SK-N-SH (cell line): ENCODE results near the gene GIMAP4.

Source experiments
- EP300 ChIP-seq, 2 experiments: IDR thresholded peaks; 2 replicates each; pipeline versions ENCODE4 v1.4.0 to v1.6.1; 2012; ENCODE audit warnings: borderline replicate concordance in 1 of 2, low read depth in 1 of 2, low read length in 1 of 2
- FOXJ3 ChIP-seq: sonication (generic); formaldehyde crosslinking; IDR thresholded peaks from 2 replicates; pipeline ENCODE4 v1.5.1; 2020; ENCODE audit warnings: mild to moderate bottlenecking, missing genetic modification reagents
- POLR2AphosphoS5 ChIP-seq: IDR thresholded peaks from 2 replicates; pipeline ENCODE4 v1.6.1; 2012; ENCODE audit warnings: low read depth, low read length
- RAD21 ChIP-seq: IDR thresholded peaks from 2 replicates; pipeline ENCODE4 v1.6.1; 2012; ENCODE audit warnings: mild to moderate bottlenecking, low read length
- RCOR1 ChIP-seq: fragments of 150-350 bp; IDR thresholded peaks from 2 replicates; pipeline ENCODE4 v1.6.1; 2017; ENCODE audit warnings: antibody characterized with exemption, low read length
- RFX5 ChIP-seq: IDR thresholded peaks from 2 replicates; pipeline ENCODE4 v1.6.1; 2012; ENCODE audit warnings: mild to moderate bottlenecking, improper control_type of control experiment, low read length
- SMC3 ChIP-seq: IDR thresholded peaks from 2 replicates; pipeline ENCODE4 v1.6.1; 2012; ENCODE audit warnings: low read depth, low read length, improper control_type of control experiment
- TAF1 ChIP-seq: IDR thresholded peaks from 2 replicates; pipeline ENCODE4 v1.6.1; 2012; ENCODE audit warnings: low read depth, mild to moderate bottlenecking, low read length, moderate library complexity, borderline replicate concordance
- YY1 ChIP-seq: IDR thresholded peaks from 2 replicates; pipeline ENCODE4 v1.4.0; 2012; ENCODE audit warnings: low read depth, mild to moderate bottlenecking
- TF ChIP-seq, protein P1 (sequence below): fragments of 200-600 bp; sonication (generic); IDR thresholded peaks from 2 replicates; pipeline ENCODE4 v1.6.1; 2017; ENCODE audit warnings: antibody characterized with exemption, mild to moderate bottlenecking, moderate library complexity
- TF ChIP-seq, protein P2 (sequence below): IDR thresholded peaks from 2 replicates; pipeline ENCODE4 v1.6.1; 2012; ENCODE audit warnings: mild to moderate bottlenecking, low read depth, low read length, moderate library complexity
- TF ChIP-seq, protein P3 (sequence below): IDR thresholded peaks from 2 replicates; pipeline ENCODE4 v1.4.0; 2012; ENCODE audit warnings: low read depth, borderline replicate concordance
- TF ChIP-seq, protein P4 (sequence below): fragments of 150-350 bp; IDR thresholded peaks from 2 replicates; pipeline ENCODE4 v1.6.1; 2017; ENCODE audit warnings: antibody characterized with exemption, low read length, low read depth, borderline replicate concordance

DNA sequence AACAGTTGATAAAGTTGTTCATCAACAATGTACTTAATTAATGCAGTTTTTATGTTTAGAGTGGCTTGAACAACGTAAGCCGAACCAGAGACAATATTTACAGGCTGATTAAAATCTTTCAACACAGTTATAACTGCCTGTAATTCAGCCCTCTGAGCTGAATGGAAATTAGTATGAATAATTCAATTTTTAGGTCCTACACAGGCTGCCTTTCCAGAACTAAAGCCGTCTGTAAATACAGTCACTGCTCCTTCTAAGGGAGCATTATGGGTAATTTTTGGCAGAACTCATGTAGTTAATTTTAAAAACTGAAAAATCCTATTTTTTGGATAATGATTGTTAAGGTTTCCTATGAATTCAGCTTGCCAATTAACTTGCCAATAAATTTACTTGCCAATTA is 2.6 kb upstream of the GIMAP4 start:
- TF ChIP-seq, protein P1, sequence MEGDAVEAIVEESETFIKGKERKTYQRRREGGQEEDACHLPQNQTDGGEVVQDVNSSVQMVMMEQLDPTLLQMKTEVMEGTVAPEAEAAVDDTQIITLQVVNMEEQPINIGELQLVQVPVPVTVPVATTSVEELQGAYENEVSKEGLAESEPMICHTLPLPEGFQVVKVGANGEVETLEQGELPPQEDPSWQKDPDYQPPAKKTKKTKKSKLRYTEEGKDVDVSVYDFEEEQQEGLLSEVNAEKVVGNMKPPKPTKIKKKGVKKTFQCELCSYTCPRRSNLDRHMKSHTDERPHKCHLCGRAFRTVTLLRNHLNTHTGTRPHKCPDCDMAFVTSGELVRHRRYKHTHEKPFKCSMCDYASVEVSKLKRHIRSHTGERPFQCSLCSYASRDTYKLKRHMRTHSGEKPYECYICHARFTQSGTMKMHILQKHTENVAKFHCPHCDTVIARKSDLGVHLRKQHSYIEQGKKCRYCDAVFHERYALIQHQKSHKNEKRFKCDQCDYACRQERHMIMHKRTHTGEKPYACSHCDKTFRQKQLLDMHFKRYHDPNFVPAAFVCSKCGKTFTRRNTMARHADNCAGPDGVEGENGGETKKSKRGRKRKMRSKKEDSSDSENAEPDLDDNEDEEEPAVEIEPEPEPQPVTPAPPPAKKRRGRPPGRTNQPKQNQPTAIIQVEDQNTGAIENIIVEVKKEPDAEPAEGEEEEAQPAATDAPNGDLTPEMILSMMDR, result no peak
- TF ChIP-seq TAF1 (no peak), RAD21 (no peak), RFX5 (no peak), FOXJ3 (CRISPR knock-in tag) (no peak), POLR2AphosphoS5 (no peak), SMC3 (no peak), YY1 (no peak), RCOR1 (no peak), EP300 (IDR thresholded peaks at IDR 0.05; ENCODE audit: borderline replicate concordance in 1 of 2, low read depth in 1 of 2, low read length in 1 of 2) (no peak)
- TF ChIP-seq, protein P2, sequence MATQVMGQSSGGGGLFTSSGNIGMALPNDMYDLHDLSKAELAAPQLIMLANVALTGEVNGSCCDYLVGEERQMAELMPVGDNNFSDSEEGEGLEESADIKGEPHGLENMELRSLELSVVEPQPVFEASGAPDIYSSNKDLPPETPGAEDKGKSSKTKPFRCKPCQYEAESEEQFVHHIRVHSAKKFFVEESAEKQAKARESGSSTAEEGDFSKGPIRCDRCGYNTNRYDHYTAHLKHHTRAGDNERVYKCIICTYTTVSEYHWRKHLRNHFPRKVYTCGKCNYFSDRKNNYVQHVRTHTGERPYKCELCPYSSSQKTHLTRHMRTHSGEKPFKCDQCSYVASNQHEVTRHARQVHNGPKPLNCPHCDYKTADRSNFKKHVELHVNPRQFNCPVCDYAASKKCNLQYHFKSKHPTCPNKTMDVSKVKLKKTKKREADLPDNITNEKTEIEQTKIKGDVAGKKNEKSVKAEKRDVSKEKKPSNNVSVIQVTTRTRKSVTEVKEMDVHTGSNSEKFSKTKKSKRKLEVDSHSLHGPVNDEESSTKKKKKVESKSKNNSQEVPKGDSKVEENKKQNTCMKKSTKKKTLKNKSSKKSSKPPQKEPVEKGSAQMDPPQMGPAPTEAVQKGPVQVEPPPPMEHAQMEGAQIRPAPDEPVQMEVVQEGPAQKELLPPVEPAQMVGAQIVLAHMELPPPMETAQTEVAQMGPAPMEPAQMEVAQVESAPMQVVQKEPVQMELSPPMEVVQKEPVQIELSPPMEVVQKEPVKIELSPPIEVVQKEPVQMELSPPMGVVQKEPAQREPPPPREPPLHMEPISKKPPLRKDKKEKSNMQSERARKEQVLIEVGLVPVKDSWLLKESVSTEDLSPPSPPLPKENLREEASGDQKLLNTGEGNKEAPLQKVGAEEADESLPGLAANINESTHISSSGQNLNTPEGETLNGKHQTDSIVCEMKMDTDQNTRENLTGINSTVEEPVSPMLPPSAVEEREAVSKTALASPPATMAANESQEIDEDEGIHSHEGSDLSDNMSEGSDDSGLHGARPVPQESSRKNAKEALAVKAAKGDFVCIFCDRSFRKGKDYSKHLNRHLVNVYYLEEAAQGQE, result no peak
- TF ChIP-seq, protein P3, sequence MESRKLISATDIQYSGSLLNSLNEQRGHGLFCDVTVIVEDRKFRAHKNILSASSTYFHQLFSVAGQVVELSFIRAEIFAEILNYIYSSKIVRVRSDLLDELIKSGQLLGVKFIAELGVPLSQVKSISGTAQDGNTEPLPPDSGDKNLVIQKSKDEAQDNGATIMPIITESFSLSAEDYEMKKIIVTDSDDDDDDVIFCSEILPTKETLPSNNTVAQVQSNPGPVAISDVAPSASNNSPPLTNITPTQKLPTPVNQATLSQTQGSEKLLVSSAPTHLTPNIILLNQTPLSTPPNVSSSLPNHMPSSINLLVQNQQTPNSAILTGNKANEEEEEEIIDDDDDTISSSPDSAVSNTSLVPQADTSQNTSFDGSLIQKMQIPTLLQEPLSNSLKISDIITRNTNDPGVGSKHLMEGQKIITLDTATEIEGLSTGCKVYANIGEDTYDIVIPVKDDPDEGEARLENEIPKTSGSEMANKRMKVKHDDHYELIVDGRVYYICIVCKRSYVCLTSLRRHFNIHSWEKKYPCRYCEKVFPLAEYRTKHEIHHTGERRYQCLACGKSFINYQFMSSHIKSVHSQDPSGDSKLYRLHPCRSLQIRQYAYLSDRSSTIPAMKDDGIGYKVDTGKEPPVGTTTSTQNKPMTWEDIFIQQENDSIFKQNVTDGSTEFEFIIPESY, result no peak
- TF ChIP-seq, protein P4, sequence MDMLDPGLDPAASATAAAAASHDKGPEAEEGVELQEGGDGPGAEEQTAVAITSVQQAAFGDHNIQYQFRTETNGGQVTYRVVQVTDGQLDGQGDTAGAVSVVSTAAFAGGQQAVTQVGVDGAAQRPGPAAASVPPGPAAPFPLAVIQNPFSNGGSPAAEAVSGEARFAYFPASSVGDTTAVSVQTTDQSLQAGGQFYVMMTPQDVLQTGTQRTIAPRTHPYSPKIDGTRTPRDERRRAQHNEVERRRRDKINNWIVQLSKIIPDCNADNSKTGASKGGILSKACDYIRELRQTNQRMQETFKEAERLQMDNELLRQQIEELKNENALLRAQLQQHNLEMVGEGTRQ, result no peak
